ENCODE data around the gene ASPN.

The ASPN gene

GRCh38 chr9:92476962-92477361 is 5.3 kb downstream of the ASPN start:
- H3K4me3 Mint-ChIP-seq, result no peak overlapping the region
- H3K4me1 Mint-ChIP-seq (ENCODE audit: low read depth), result peaks cover 13% of the 10 kb centered on the region
- no peak overlapping the region for H3K27ac Mint-ChIP-seq
- intact Hi-C loops (cut with micrococcal nuclease), result no loop called here
- H3K36me3 Mint-ChIP-seq (ENCODE audit: low read depth), result no peaks in the 10 kb centered on the region
- H3K9me3 Mint-ChIP-seq, result no peaks in the 10 kb centered on the region
- no peaks in the 10 kb centered on the region for H3K27me3 Mint-ChIP-seq

GRCh38 chr9:92474587-92474986 is 7.7 kb downstream of the ASPN start:
- intact Hi-C loops (cut with micrococcal nuclease), result no loop called here
- H3K27me3 Mint-ChIP-seq, result no peaks in the 10 kb centered on the region
- H3K27ac Mint-ChIP-seq, result no peak overlapping the region

GRCh38 chr9:92468206-92468605 is 14.1 kb downstream of the ASPN start:
- no peaks in the 10 kb centered on the region for H3K27me3 Mint-ChIP-seq
- H3K4me1 Mint-ChIP-seq (ENCODE audit: low read depth), result no peaks in the 10 kb centered on the region
- no peak overlapping the region for H3K27ac Mint-ChIP-seq
- H3K9me3 Mint-ChIP-seq, result no peaks in the 10 kb centered on the region
- H3K4me3 Mint-ChIP-seq, result no peak overlapping the region
- intact Hi-C loops (cut with micrococcal nuclease), result no loop called here
- H3K36me3 Mint-ChIP-seq (ENCODE audit: low read depth), result no peaks in the 10 kb centered on the region

More at GRCh38 chr9:92474587-92474986, 7.7 kb downstream of the ASPN start:
- Mint-ChIP-seq H3K36me3 (ENCODE audit: low read depth) (no peaks in the 10 kb centered on the region), H3K4me1 (ENCODE audit: low read depth) (peaks cover 5% of the 10 kb centered on the region), H3K9me3 (no peaks in the 10 kb centered on the region), H3K4me3 (no peak overlapping the region)

- Mint-ChIP-seq H3K4me3 (no peak overlapping the region), H3K27me3 (no peaks in the 10 kb centered on the region), H3K9me3 (no peaks in the 10 kb centered on the region), H3K27ac (no peak overlapping the region), H3K36me3 (ENCODE audit: low read depth) (no peaks in the 10 kb centered on the region), H3K4me1 (ENCODE audit: low read depth) (no peaks in the 10 kb centered on the region)
- intact Hi-C loops (cut with micrococcal nuclease), result no loop called here
These were observed 14.8 kb downstream of the ASPN start for GRCh38 chr9:92467511-92467910.

GRCh38 chr9:92467041-92467440 is 15.3 kb downstream of the ASPN start:
- Mint-ChIP-seq H3K27me3 (no peaks in the 10 kb centered on the region), H3K36me3 (ENCODE audit: low read depth) (no peaks in the 10 kb centered on the region), H3K4me3 (no peak overlapping the region), H3K27ac (no peak overlapping the region), H3K4me1 (ENCODE audit: low read depth) (no peaks in the 10 kb centered on the region), H3K9me3 (no peaks in the 10 kb centered on the region)
- intact Hi-C loops (cut with micrococcal nuclease), result no loop called here

- Mint-ChIP-seq H3K9me3 (no peaks in the 10 kb centered on the region), H3K27me3 (no peaks in the 10 kb centered on the region), H3K4me1 (ENCODE audit: low read depth) (no peaks in the 10 kb centered on the region), H3K27ac (no peak overlapping the region), H3K4me3 (no peak overlapping the region), H3K36me3 (ENCODE audit: low read depth) (no peaks in the 10 kb centered on the region)
- intact Hi-C loops (cut with micrococcal nuclease), result no loop called here
These were observed 18.3 kb downstream of the ASPN start for GRCh38 chr9:92463984-92464383.

- intact Hi-C loops (cut with micrococcal nuclease), result no loop called here
- H3K27ac Mint-ChIP-seq, result no peak overlapping the region
These were observed 18.9 kb downstream of the ASPN start for GRCh38 chr9:92463387-92463786.

GRCh38 chr9:92457576-92457975 is 24.7 kb downstream of the ASPN start:
- Mint-ChIP-seq H3K9me3 (no peaks in the 10 kb centered on the region), H3K27ac (no peak overlapping the region), H3K27me3 (no peaks in the 10 kb centered on the region), H3K4me3 (no peak overlapping the region), H3K4me1 (ENCODE audit: low read depth) (no peaks in the 10 kb centered on the region), H3K36me3 (ENCODE audit: low read depth) (no peaks in the 10 kb centered on the region)
- intact Hi-C loops (cut with micrococcal nuclease), result no loop called here

More at GRCh38 chr9:92463387-92463786, 18.9 kb downstream of the ASPN start:
- no peak overlapping the region for H3K4me3 Mint-ChIP-seq
- no peaks in the 10 kb centered on the region for H3K4me1 Mint-ChIP-seq (ENCODE audit: low read depth)
- H3K9me3 Mint-ChIP-seq, result no peaks in the 10 kb centered on the region
- H3K36me3 Mint-ChIP-seq (ENCODE audit: low read depth), result no peaks in the 10 kb centered on the region
- H3K27me3 Mint-ChIP-seq, result no peaks in the 10 kb centered on the region

- Mint-ChIP-seq H3K9me3 (no peaks in the 10 kb centered on the region), H3K4me1 (ENCODE audit: low read depth) (no peaks in the 10 kb centered on the region), H3K4me3 (no peak overlapping the region), H3K27ac (no peak overlapping the region), H3K36me3 (ENCODE audit: low read depth) (no peaks in the 10 kb centered on the region), H3K27me3 (no peaks in the 10 kb centered on the region)
- intact Hi-C loops (cut with micrococcal nuclease), result no loop called here
These were observed 27.1 kb downstream of the ASPN start for GRCh38 chr9:92455217-92455616.

GRCh38 chr9:92446536-92446935 is 35.8 kb downstream of the ASPN start:
- Mint-ChIP-seq H3K4me3 (no peak overlapping the region), H3K9me3 (no peaks in the 10 kb centered on the region), H3K36me3 (ENCODE audit: low read depth) (no peaks in the 10 kb centered on the region), H3K27ac (no peak overlapping the region), H3K4me1 (ENCODE audit: low read depth) (no peaks in the 10 kb centered on the region), H3K27me3 (no peaks in the 10 kb centered on the region)
- intact Hi-C loops (cut with micrococcal nuclease), result no loop called here

- Mint-ChIP-seq H3K4me3 (no peak overlapping the region), H3K4me1 (ENCODE audit: low read depth) (no peaks in the 10 kb centered on the region), H3K27ac (no peak overlapping the region), H3K27me3 (no peaks in the 10 kb centered on the region), H3K36me3 (ENCODE audit: low read depth) (no peaks in the 10 kb centered on the region), H3K9me3 (no peaks in the 10 kb centered on the region)
- intact Hi-C loops (cut with micrococcal nuclease), result no loop called here
These were observed 37.5 kb downstream of the ASPN start for GRCh38 chr9:92444841-92445240.

GRCh38 chr9:92440751-92441046 is 41.6 kb downstream of the ASPN start:
- Mint-ChIP-seq H3K4me3 (no peak overlapping the region), H3K9me3 (no peaks in the 10 kb centered on the region), H3K4me1 (ENCODE audit: low read depth) (no peaks in the 10 kb centered on the region), H3K27ac (no peak overlapping the region), H3K27me3 (no peaks in the 10 kb centered on the region), H3K36me3 (ENCODE audit: low read depth) (no peaks in the 10 kb centered on the region)
- intact Hi-C loops (cut with micrococcal nuclease), result no loop called here

GRCh38 chr9:92439921-92440750 is 42.2 kb downstream of the ASPN start:
- no peaks in the 10 kb centered on the region for H3K9me3 Mint-ChIP-seq
- H3K4me1 Mint-ChIP-seq (ENCODE audit: low read depth), result no peaks in the 10 kb centered on the region
- H3K27me3 Mint-ChIP-seq, result no peaks in the 10 kb centered on the region
- intact Hi-C loops (cut with micrococcal nuclease), result loop anchor here (5.0 kb wide), 2 partner anchors 98 to 113 kb away; partner anchors contain the start of genes CENPP and NOL8
- H3K4me3 Mint-ChIP-seq, result no peak overlapping the region
- no peaks in the 10 kb centered on the region for H3K36me3 Mint-ChIP-seq (ENCODE audit: low read depth)
- H3K27ac Mint-ChIP-seq, result no peak overlapping the region

GRCh38 chr9:92438900-92439526 is 43.3 kb downstream of the ASPN start:
- no peaks in the 10 kb centered on the region for H3K36me3 Mint-ChIP-seq (ENCODE audit: low read depth)
- peak overlapping the region; percentile 5 for H3K27ac Mint-ChIP-seq
- no peaks in the 10 kb centered on the region for H3K9me3 Mint-ChIP-seq
- H3K27me3 Mint-ChIP-seq, result no peaks in the 10 kb centered on the region
- intact Hi-C loops (cut with micrococcal nuclease), result loop anchor here (5.0 kb wide), 2 partner anchors 97 to 112 kb away; partner anchors contain the start of genes CENPP and NOL8
- H3K4me1 Mint-ChIP-seq (ENCODE audit: low read depth), result no peaks in the 10 kb centered on the region
- H3K4me3 Mint-ChIP-seq, result peak overlapping the region; percentile 5

All from dendritic cell treated with granulocyte-macrophage colony-stimulating factor and Interleukin-4, amounts not matched to agents 40 ng/mL and 50 ng/mL, for 4 days (primary cell).